Stomach (tissue), 4 donors: ENCODE measurements around the gene PERCC1.

Experiments used
- POLR2A ChIP-seq, 4 donors: fragments of 450-650 bp; IDR thresholded peaks; one replicate each; pipeline ENCODE4 v1.6.1; 2016; ENCODE audit warnings: antibody characterized with exemption in 4 of 4, control low read depth in 2 of 4, mild to moderate bottlenecking in 1 of 4, moderate library complexity in 1 of 4
- TF ChIP-seq, protein P1 (sequence below), 7 experiments: fragments of 450-650 bp in 4 of 7; fragments of 200-600 bp in 3 of 7; sonication (generic) in 3 of 7; IDR thresholded peaks; one replicate each; pipeline ENCODE4 v1.5.1; 2016 to 2019; ENCODE audit warnings: antibody characterized with exemption in 7 of 7, control low read depth in 2 of 7, mild to moderate bottlenecking in 1 of 7

DNA sequence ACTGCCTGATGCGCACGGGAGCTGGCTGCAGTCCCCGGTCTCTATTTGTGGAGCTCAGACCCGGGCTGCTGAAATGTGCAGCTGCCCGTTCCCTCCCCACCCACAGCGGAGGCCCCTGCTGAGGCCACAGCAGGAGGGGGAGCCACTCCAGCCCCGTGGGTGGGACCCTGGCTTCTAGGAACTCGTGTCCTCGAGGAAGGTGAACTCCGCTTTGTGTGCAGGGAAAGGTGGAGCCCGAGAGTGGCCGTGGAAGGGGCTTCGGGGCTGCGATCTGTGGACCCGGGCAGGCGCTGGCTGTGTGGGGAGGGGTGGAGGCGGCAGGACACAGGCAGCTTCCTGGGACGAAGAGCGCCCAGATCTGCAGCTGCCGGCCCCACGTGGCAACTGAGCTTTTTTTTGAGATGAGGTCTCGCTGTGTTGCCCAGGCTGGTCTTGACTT lies 10.5 kb downstream of the PERCC1 start:
- TF ChIP-seq POLR2A (IDR thresholded peaks at IDR 0.05) = no peak
- TF ChIP-seq, protein P1, sequence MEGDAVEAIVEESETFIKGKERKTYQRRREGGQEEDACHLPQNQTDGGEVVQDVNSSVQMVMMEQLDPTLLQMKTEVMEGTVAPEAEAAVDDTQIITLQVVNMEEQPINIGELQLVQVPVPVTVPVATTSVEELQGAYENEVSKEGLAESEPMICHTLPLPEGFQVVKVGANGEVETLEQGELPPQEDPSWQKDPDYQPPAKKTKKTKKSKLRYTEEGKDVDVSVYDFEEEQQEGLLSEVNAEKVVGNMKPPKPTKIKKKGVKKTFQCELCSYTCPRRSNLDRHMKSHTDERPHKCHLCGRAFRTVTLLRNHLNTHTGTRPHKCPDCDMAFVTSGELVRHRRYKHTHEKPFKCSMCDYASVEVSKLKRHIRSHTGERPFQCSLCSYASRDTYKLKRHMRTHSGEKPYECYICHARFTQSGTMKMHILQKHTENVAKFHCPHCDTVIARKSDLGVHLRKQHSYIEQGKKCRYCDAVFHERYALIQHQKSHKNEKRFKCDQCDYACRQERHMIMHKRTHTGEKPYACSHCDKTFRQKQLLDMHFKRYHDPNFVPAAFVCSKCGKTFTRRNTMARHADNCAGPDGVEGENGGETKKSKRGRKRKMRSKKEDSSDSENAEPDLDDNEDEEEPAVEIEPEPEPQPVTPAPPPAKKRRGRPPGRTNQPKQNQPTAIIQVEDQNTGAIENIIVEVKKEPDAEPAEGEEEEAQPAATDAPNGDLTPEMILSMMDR (IDR thresholded peaks at IDR 0.05) = no peak
